GM21390 (cell line): Measurements from ENCODE around the gene EXOC6.
"Not testable (repeated sequence)": the region's sequence is repeated elsewhere in the genome, so short reads cannot be mapped to it uniquely, and the experiment has no call there.

Experiments used
- ATAC-seq: cut with Tn5 transposase; IDR thresholded peaks from one replicate; pipeline ENCODE4 v1.9.1; 2021; ENCODE audit not compliant: unreplicated experiment

Gene EXOC6

GRCh38 chr10:92876509-92877036 lies 28.3 kb downstream of the EXOC6 start:
- ATAC-seq = no peak

- ATAC-seq = no peak
These were observed 32.0 kb downstream of the EXOC6 start for GRCh38 chr10:92880233-92880861.

GRCh38 chr10:92880917-92881316 lies 32.6 kb downstream of the EXOC6 start:
- ATAC-seq = no peak

- ATAC-seq = no peak
These were observed 38.1 kb downstream of the EXOC6 start for GRCh38 chr10:92886334-92886961.

- ATAC-seq = no peak
These were observed 42.2 kb downstream of the EXOC6 start for GRCh38 chr10:92890471-92890870.

GRCh38 chr10:92891885-92892690 lies 43.8 kb downstream of the EXOC6 start:
- no peak for ATAC-seq

- ATAC-seq = no peak
These were observed 44.4 kb downstream of the EXOC6 start for GRCh38 chr10:92892691-92893054.

GRCh38 chr10:92894081-92894655 lies 45.8 kb downstream of the EXOC6 start:
- ATAC-seq = no peak

- no peak for ATAC-seq
These were observed 49.6 kb downstream of the EXOC6 start for GRCh38 chr10:92897916-92898315.

- ATAC-seq = no peak
These were observed 53.5 kb downstream of the EXOC6 start for GRCh38 chr10:92901819-92902251.

- no peak for ATAC-seq
These were observed 55.3 kb downstream of the EXOC6 start for GRCh38 chr10:92903633-92904032.

- no peak for ATAC-seq
These were observed 59.0 kb downstream of the EXOC6 start for GRCh38 chr10:92907280-92907679.

GRCh38 chr10:92912631-92913030 lies 64.3 kb downstream of the EXOC6 start:
- ATAC-seq = not testable (repeated sequence)

GRCh38 chr10:92913973-92914372 lies 65.7 kb downstream of the EXOC6 start:
- no peak for ATAC-seq

GRCh38 chr10:92914478-92915325 lies 66.4 kb downstream of the EXOC6 start:
- peak; percentile 64 for ATAC-seq

- no peak for ATAC-seq
These were observed 67.6 kb downstream of the EXOC6 start for GRCh38 chr10:92915892-92916291.

GRCh38 chr10:92916433-92916832 lies 68.1 kb downstream of the EXOC6 start:
- ATAC-seq = no peak

GRCh38 chr10:92918603-92919002 lies 70.3 kb downstream of the EXOC6 start:
- no peak for ATAC-seq

GRCh38 chr10:92920866-92921265 lies 72.5 kb downstream of the EXOC6 start:
- no peak for ATAC-seq

GRCh38 chr10:92923416-92923815 lies 75.1 kb downstream of the EXOC6 start:
- ATAC-seq = no peak

- ATAC-seq = no peak
These were observed 81.6 kb downstream of the EXOC6 start for GRCh38 chr10:92929896-92930295.
